GM23338 (cell line): Measurements from ENCODE around the gene LMF1. TPM values are rescaled to one million over a fixed set of nuclear protein-coding genes. Genes with fewer than 3 reads are reported as not detected.

Source experiments
- ATAC-seq: fragments of 200-7000 bp; cut with Tn5 transposase; 3 replicates; pipeline ENCODE4 v1.9.1; 2020
- DNase-seq: peaks from one replicate; pipeline ENCODE4 v3.0.0-alpha.2; 2015; ENCODE audit warnings: low spot score
- H2AFZ ChIP-seq: fragments of 200-600 bp; sonication (generic); 2 replicates; pipeline ENCODE4 v1.8.0; 2016; ENCODE audit warnings: antibody characterized with exemption, mild to moderate bottlenecking, moderate library complexity
- H3F3A ChIP-seq: fragments of 200-600 bp; sonication (generic); replicated peaks from 2 replicates; pipeline ENCODE4 v1.8.0; 2017; ENCODE audit warnings: antibody characterized with exemption, mixed run types, low read depth
- H3K27ac ChIP-seq: fragments of 200-600 bp; sonication (generic); 2 replicates; pipeline ENCODE4 v1.6.1; 2016; ENCODE audit warnings: low read depth
- H3K27me3 ChIP-seq: fragments of 200-600 bp; sonication (generic); 2 replicates; pipeline ENCODE4 v1.8.0; 2016; ENCODE audit warnings: mild to moderate bottlenecking, mixed run types, moderate library complexity; ENCODE audit not compliant: insufficient read depth
- H3K36me3 ChIP-seq: fragments of 200-600 bp; sonication (generic); 2 replicates; pipeline ENCODE4 v1.8.0; 2016; ENCODE audit warnings: mild to moderate bottlenecking; ENCODE audit not compliant: insufficient read depth
- H3K4me1 ChIP-seq: fragments of 200-600 bp; sonication (generic); 2 replicates; pipeline ENCODE4 v1.8.0; 2016; ENCODE audit warnings: mild to moderate bottlenecking, moderate library complexity; ENCODE audit not compliant: insufficient read depth
- H3K4me2 ChIP-seq: fragments of 200-600 bp; sonication (generic); 2 replicates; pipeline ENCODE4 v1.7.1; 2017; ENCODE audit warnings: mixed run types
- H3K4me3 ChIP-seq: fragments of 200-600 bp; sonication (generic); 2 replicates; pipeline ENCODE4 v1.6.1; 2016; ENCODE audit warnings: mixed run types
- H3K79me2 ChIP-seq: fragments of 200-600 bp; sonication (generic); replicated peaks from 2 replicates; pipeline ENCODE4 v1.8.0; 2017; ENCODE audit warnings: mild to moderate bottlenecking; ENCODE audit not compliant: insufficient read depth
- H3K9me2 ChIP-seq: fragments of 200-600 bp; sonication (generic); 2 replicates; pipeline ENCODE4 v1.8.0; 2017; ENCODE audit not compliant: insufficient read depth
- H4K20me1 ChIP-seq: fragments of 200-600 bp; sonication (generic); replicated peaks from 2 replicates; pipeline ENCODE4 v1.8.0; 2017; ENCODE audit warnings: mild to moderate bottlenecking; ENCODE audit not compliant: insufficient read depth
- H3K27ac Mint-ChIP-seq: 2 replicates; pipeline ENCODE4 v1.8.0; 2020; ENCODE audit warnings: inconsistent platforms, mild to moderate bottlenecking, moderate library complexity, mixed read lengths
- H3K27me3 Mint-ChIP-seq: 3 replicates; pipeline ENCODE4 v1.8.0; 2022; ENCODE audit warnings: low read depth, mild to moderate bottlenecking, moderate library complexity, mixed read lengths, inconsistent platforms; ENCODE audit not compliant: insufficient read depth, poor library complexity
- H3K36me3 Mint-ChIP-seq: 3 replicates; pipeline ENCODE4 v1.8.0; 2021; ENCODE audit warnings: low read depth, mild to moderate bottlenecking, inconsistent platforms, moderate library complexity, mixed read lengths
- H3K4me1 Mint-ChIP-seq: 3 replicates; pipeline ENCODE4 v1.8.0; 2020; ENCODE audit warnings: mild to moderate bottlenecking, inconsistent platforms, mixed read lengths
- H3K4me3 Mint-ChIP-seq: 3 replicates; pipeline ENCODE4 v1.8.0; 2021; ENCODE audit warnings: moderate library complexity, mild to moderate bottlenecking, inconsistent platforms, mixed read lengths
- H3K9me3 Mint-ChIP-seq: 3 replicates; pipeline ENCODE4 v1.8.0; 2020; ENCODE audit warnings: moderate library complexity, mild to moderate bottlenecking, inconsistent platforms, mixed read lengths
- CREB1 ChIP-seq: fragments of 250-450 bp; sonication (Bioruptor Pico); IDR thresholded peaks from 2 replicates; pipeline ENCODE4 v1.5.0; 2020; ENCODE audit warnings: low read depth, mild to moderate bottlenecking, moderate library complexity
- EZH2 ChIP-seq: fragments of 200-600 bp; sonication (generic); IDR thresholded peaks from one replicate; pipeline ENCODE4 v1.8.0; 2017; ENCODE audit warnings: antibody characterized with exemption, mild to moderate bottlenecking, low read depth; ENCODE audit not compliant: unreplicated experiment
- EZH2phosphoT487 ChIP-seq: fragments of 200-600 bp; sonication (generic); IDR thresholded peaks from one replicate; pipeline ENCODE4 v1.8.1; 2018; ENCODE audit warnings: antibody characterized with exemption; ENCODE audit not compliant: unreplicated experiment
- JUNB ChIP-seq: IDR thresholded peaks from one replicate; pipeline ENCODE4 v1.6.1; 2016; ENCODE audit warnings: antibody characterized with exemption; ENCODE audit not compliant: unreplicated experiment
- NANOG ChIP-seq: IDR thresholded peaks from 2 replicates; pipeline ENCODE4 v1.6.1; 2016; ENCODE audit warnings: antibody characterized with exemption, borderline replicate concordance
- POLR2AphosphoS5 ChIP-seq: IDR thresholded peaks from 2 replicates; pipeline ENCODE4 v1.6.1; 2016; ENCODE audit warnings: antibody characterized with exemption, low read depth
- STAT1 ChIP-seq: IDR thresholded peaks from one replicate; pipeline ENCODE4 v1.6.1; 2016; ENCODE audit warnings: antibody characterized with exemption; ENCODE audit not compliant: unreplicated experiment
- ZNF114 ChIP-seq: fragments of 250-450 bp; sonication (Bioruptor Pico); IDR thresholded peaks from 2 replicates; pipeline ENCODE4 v1.5.0; 2020; ENCODE audit warnings: mild to moderate bottlenecking, moderate library complexity
- ZNF331 ChIP-seq: fragments of 250-450 bp; sonication (Bioruptor Pico); IDR thresholded peaks from 2 replicates; pipeline ENCODE4 v1.5.0; 2020; ENCODE audit warnings: low read depth, mild to moderate bottlenecking, moderate library complexity
- polyA plus RNA-seq: library from polyadenylated mRNA; unstranded; fragments of >200 nt; fragmentation: Nextera tagmentation; extraction: Ambion mirVana; gene quantifications from 2 replicates; pipeline ENCODE4 v1.2.1, GENCODE V29; 2016
- total RNA-seq: library from RNA; depleted of rRNA; stranded (reverse); fragments of >200 nt; shearing (Covaris generic); gene quantifications from 2 replicates; pipeline ENCODE4 v1.2.3, GENCODE V29; 2014
- TF ChIP-seq, protein P1 (sequence below), 2 experiments: fragments of 200-600 bp in 1 of 2; sonication (generic) in 1 of 2; conservative IDR thresholded peaks; 2 replicates each; pipeline versions ENCODE4 v1.5.1 to v1.6.1; 2016 to 2017; ENCODE audit warnings: antibody characterized with exemption in 2 of 2, low read depth in 2 of 2, mild to moderate bottlenecking in 2 of 2, moderate library complexity in 1 of 2
- TF ChIP-seq, protein P2 (sequence below): fragments of 250-450 bp; sonication (Bioruptor Pico); IDR thresholded peaks from 2 replicates; pipeline ENCODE4 v1.5.0; 2020; ENCODE audit warnings: mild to moderate bottlenecking, moderate library complexity
- TF ChIP-seq, protein P3 (sequence below): IDR thresholded peaks from 2 replicates; pipeline ENCODE4 v1.6.1; 2016; ENCODE audit warnings: antibody characterized with exemption

Gene LMF1
- total and polyA plus RNA-seq, 2 experiments from 2014 or later, result 4.2 to 10.1 TPM

GRCh38 chr16:914440-914839 is 56.3 kb downstream of the LMF1 start:
- Histone ChIP-seq H3F3A (no peaks in the 10 kb centered on the region), H3K79me2 (no peaks in the 10 kb centered on the region), H3K9me2 (no peaks in the 10 kb centered on the region), H3K4me3 (no peak overlapping the region), H3K27me3 (no peaks in the 10 kb centered on the region), H2AFZ (no peak overlapping the region), H3K27ac (no peak overlapping the region), H4K20me1 (no peaks in the 10 kb centered on the region), H3K4me1 (no peaks in the 10 kb centered on the region), H3K4me2 (no peak overlapping the region), H3K36me3 (no peaks in the 10 kb centered on the region)
- TF ChIP-seq POLR2AphosphoS5 (no peak), STAT1 (no peak), EZH2phosphoT487 (no peak), EZH2 (no peak), CREB1 (CRISPR knock-in tag) (no peak)
- DNase-seq (no peak), ATAC-seq (no peak)
- Mint-ChIP-seq H3K36me3 (no peaks in the 10 kb centered on the region), H3K27me3 (peaks cover 1% of the 10 kb centered on the region), H3K27ac (no peak overlapping the region), H3K4me1 (no peaks in the 10 kb centered on the region; the same call in 2 of the 3 replicates), H3K4me3 (no peak overlapping the region), H3K9me3 (no peaks in the 10 kb centered on the region)

- H3K4me1 Mint-ChIP-seq, result no peaks in the 10 kb centered on the region; the same call in 2 of the 3 replicates
- H3K27ac ChIP-seq, result no peak overlapping the region
- no peak overlapping the region for H3K27ac Mint-ChIP-seq
- TF ChIP-seq ZNF331 (CRISPR knock-in tag) (no peak), ZNF114 (no peak), NANOG (no peak), EZH2 (no peak), POLR2AphosphoS5 (no peak), JUNB (no peak), EZH2phosphoT487 (no peak)
- TF ChIP-seq, protein P1, sequence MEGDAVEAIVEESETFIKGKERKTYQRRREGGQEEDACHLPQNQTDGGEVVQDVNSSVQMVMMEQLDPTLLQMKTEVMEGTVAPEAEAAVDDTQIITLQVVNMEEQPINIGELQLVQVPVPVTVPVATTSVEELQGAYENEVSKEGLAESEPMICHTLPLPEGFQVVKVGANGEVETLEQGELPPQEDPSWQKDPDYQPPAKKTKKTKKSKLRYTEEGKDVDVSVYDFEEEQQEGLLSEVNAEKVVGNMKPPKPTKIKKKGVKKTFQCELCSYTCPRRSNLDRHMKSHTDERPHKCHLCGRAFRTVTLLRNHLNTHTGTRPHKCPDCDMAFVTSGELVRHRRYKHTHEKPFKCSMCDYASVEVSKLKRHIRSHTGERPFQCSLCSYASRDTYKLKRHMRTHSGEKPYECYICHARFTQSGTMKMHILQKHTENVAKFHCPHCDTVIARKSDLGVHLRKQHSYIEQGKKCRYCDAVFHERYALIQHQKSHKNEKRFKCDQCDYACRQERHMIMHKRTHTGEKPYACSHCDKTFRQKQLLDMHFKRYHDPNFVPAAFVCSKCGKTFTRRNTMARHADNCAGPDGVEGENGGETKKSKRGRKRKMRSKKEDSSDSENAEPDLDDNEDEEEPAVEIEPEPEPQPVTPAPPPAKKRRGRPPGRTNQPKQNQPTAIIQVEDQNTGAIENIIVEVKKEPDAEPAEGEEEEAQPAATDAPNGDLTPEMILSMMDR (conservative IDR thresholded peaks at IDR 0.05; ENCODE audit: low read depth in 2 of 2), result no peak
- TF ChIP-seq, protein P2, sequence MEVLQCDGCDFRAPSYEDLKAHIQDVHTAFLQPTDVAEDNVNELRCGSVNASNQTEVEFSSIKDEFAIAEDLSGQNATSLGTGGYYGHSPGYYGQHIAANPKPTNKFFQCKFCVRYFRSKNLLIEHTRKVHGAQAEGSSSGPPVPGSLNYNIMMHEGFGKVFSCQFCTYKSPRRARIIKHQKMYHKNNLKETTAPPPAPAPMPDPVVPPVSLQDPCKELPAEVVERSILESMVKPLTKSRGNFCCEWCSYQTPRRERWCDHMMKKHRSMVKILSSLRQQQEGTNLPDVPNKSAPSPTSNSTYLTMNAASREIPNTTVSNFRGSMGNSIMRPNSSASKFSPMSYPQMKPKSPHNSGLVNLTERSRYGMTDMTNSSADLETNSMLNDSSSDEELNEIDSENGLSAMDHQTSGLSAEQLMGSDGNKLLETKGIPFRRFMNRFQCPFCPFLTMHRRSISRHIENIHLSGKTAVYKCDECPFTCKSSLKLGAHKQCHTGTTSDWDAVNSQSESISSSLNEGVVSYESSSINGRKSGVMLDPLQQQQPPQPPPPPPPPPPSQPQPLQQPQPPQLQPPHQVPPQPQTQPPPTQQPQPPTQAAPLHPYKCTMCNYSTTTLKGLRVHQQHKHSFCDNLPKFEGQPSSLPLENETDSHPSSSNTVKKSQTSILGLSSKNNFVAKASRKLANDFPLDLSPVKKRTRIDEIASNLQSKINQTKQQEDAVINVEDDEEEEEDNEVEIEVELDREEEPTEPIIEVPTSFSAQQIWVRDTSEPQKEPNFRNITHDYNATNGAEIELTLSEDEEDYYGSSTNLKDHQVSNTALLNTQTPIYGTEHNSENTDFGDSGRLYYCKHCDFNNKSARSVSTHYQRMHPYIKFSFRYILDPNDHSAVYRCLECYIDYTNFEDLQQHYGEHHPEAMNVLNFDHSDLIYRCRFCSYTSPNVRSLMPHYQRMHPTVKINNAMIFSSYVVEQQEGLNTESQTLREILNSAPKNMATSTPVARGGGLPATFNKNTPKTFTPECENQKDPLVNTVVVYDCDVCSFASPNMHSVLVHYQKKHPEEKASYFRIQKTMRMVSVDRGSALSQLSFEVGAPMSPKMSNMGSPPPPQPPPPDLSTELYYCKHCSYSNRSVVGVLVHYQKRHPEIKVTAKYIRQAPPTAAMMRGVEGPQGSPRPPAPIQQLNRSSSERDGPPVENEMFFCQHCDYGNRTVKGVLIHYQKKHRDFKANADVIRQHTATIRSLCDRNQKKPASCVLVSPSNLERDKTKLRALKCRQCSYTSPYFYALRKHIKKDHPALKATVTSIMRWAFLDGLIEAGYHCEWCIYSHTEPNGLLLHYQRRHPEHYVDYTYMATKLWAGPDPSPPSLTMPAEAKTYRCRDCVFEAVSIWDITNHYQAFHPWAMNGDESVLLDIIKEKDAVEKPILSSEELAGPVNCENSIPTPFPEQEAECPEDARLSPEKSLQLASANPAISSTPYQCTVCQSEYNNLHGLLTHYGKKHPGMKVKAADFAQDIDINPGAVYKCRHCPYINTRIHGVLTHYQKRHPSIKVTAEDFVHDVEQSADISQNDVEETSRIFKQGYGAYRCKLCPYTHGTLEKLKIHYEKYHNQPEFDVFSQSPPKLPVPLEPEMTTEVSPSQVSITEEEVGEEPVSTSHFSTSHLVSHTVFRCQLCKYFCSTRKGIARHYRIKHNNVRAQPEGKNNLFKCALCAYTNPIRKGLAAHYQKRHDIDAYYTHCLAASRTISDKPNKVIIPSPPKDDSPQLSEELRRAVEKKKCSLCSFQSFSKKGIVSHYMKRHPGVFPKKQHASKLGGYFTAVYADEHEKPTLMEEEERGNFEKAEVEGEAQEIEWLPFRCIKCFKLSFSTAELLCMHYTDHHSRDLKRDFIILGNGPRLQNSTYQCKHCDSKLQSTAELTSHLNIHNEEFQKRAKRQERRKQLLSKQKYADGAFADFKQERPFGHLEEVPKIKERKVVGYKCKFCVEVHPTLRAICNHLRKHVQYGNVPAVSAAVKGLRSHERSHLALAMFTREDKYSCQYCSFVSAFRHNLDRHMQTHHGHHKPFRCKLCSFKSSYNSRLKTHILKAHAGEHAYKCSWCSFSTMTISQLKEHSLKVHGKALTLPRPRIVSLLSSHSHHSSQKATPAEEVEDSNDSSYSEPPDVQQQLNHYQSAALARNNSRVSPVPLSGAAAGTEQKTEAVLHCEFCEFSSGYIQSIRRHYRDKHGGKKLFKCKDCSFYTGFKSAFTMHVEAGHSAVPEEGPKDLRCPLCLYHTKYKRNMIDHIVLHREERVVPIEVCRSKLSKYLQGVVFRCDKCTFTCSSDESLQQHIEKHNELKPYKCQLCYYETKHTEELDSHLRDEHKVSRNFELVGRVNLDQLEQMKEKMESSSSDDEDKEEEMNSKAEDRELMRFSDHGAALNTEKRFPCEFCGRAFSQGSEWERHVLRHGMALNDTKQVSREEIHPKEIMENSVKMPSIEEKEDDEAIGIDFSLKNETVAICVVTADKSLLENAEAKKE (CRISPR knock-in tag), result no peak
- TF ChIP-seq, protein P3, sequence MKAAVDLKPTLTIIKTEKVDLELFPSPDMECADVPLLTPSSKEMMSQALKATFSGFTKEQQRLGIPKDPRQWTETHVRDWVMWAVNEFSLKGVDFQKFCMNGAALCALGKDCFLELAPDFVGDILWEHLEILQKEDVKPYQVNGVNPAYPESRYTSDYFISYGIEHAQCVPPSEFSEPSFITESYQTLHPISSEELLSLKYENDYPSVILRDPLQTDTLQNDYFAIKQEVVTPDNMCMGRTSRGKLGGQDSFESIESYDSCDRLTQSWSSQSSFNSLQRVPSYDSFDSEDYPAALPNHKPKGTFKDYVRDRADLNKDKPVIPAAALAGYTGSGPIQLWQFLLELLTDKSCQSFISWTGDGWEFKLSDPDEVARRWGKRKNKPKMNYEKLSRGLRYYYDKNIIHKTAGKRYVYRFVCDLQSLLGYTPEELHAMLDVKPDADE, result no peak
Observed at GRCh38 chr16:913817-914439, 56.9 kb downstream of the LMF1 start.

More at GRCh38 chr16:913817-914439, 56.9 kb downstream of the LMF1 start:
- Histone ChIP-seq H3K4me2 (no peak overlapping the region), H3K9me2 (no peaks in the 10 kb centered on the region), H2AFZ (no peak overlapping the region), H3F3A (no peaks in the 10 kb centered on the region), H4K20me1 (no peaks in the 10 kb centered on the region), H3K27me3 (no peaks in the 10 kb centered on the region), H3K79me2 (no peaks in the 10 kb centered on the region), H3K4me1 (no peaks in the 10 kb centered on the region), H3K36me3 (no peaks in the 10 kb centered on the region), H3K4me3 (no peak overlapping the region)
- Mint-ChIP-seq H3K27me3 (peaks cover 4% of the 10 kb centered on the region), H3K4me3 (no peak overlapping the region), H3K9me3 (no peaks in the 10 kb centered on the region), H3K36me3 (no peaks in the 10 kb centered on the region)
- ATAC-seq (no peak), DNase-seq (no peak)
